Heart left ventricle (tissue), 13 donors: Measurements from ENCODE around the gene HDAC8.

ENCODE experiments used
- CTCF ChIP-seq, 12 donors: fragments of 200-600 bp; sonication (generic) in 4 of 12; IDR thresholded peaks; one replicate each; pipeline versions ENCODE4 v1.5.0 to v1.8.0; 2018 to 2022; ENCODE audit warnings: antibody characterized with exemption in 12 of 12, mild to moderate bottlenecking in 5 of 12
- POLR2A ChIP-seq, 2 donors: fragments of 450-650 bp; IDR thresholded peaks; one replicate each; pipeline ENCODE4 v1.6.1; 2017; ENCODE audit warnings: antibody characterized with exemption in 2 of 2, mild to moderate bottlenecking in 2 of 2, moderate library complexity in 2 of 2
- donor health status: ischemic (EF 13 %, LVEDD 7.1; RV severe dilation, severe dysfunction).
- donor health status: DM: no; HTN: yes; CAD: no.
- donor health status: DM: no; HTN: no; CAD: no.
- donor health status: ischemic (EF 25% LVEDD 6.9; RV normal size, moderate dysfunction).
- donor health status: ischemic (EF 25% LVEDD 5.7; RV mildly dilated, moderate dysfunction).
- donor health status: ischemic (EF 35%, LVEDD 5.7; RV mildly dilated, moderate dysfunction).
- donor health status: nonischemic (EF 11% LVEDD 7.7; RV severe dilation, severe dysfunction).
- donor health status: DM: yes; HTN: yes; CAD: no.
- donor health status: PGD.
- donor health status: ischemic (EF 29% LVEDD 5.4; RV normal size, mild dysfunction).
- donor health status: nonischemic (EF 23%, LVEDD 6.1; RV moderate dilation, normal function).

DNA sequence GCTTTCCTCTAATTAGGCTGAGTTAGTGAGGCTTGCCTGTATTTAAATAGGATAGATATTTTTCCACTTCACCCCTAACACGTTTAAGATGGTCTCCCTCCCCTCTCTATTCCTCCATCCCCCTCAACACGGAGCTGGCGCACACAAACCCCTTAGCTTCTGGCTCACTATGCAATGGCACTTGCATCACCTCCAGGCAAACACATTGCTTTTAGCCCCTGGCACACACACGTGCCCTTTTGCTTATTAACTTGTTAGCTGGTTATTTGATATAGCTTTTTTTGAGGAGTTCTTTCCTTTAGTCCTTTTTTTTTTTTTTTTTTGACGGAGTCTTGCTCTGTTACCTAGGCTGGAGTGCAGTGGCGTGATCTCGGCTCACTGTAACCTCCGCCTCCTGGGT lies 94.3 kb downstream of the HDAC8 start:
- TF ChIP-seq CTCF (IDR thresholded peaks at IDR 0.05) (no peak), POLR2A (IDR thresholded peaks at IDR 0.05) (no peak)
